Inferior parietal cortex (tissue), 1 donor: ENCODE data around the gene SS18L1.
A peak's percentile ranks its signal among the peaks of the same experiment; 100 is the strongest.
"Not testable (repeated sequence)": the region's sequence is repeated elsewhere in the genome, so short reads cannot be mapped to it uniquely, and the experiment has no call there.

ENCODE experiments used
- DNase-seq: peaks from one replicate; pipeline ENCODE4 v3.0.0-alpha.2; 2016; ENCODE audit errors: extremely low spot score

Gene SS18L1

GRCh38 chr20:62143081-62143956 is at the start of gene SS18L1, which contains the start of gene PSMA7:
SS18L1 (plus strand) TSS chr20:62143769; CDS start chr20:62143821, 52 bp downstream.
PSMA7 (minus strand) TSS chr20:62143394; CDS start chr20:62143303, 91 bp downstream.
- DNase-seq: peak; percentile 83

- DNase-seq: no peak
Measured at GRCh38 chr20:62096421-62097380, 46.9 kb upstream of the SS18L1 start.

GRCh38 chr20:62097881-62098407 is 45.6 kb upstream of the SS18L1 start:
- no peak for DNase-seq

GRCh38 chr20:62101078-62101477 is 42.5 kb upstream of the SS18L1 start:
- DNase-seq: no peak

- no peak for DNase-seq
Measured at GRCh38 chr20:62103508-62104233, 39.9 kb upstream of the SS18L1 start.

- DNase-seq: no peak
Measured at GRCh38 chr20:62104234-62104789, 39.3 kb upstream of the SS18L1 start.

- no peak for DNase-seq
Measured at GRCh38 chr20:62104791-62105345, 38.7 kb upstream of the SS18L1 start.

GRCh38 chr20:62105592-62105991 is 38.0 kb upstream of the SS18L1 start:
- DNase-seq: no peak

GRCh38 chr20:62111148-62111547 is 32.4 kb upstream of the SS18L1 start:
- DNase-seq: no peak

- no peak for DNase-seq
Measured at GRCh38 chr20:62112368-62112767, 31.2 kb upstream of the SS18L1 start.

- DNase-seq: no peak
Measured at GRCh38 chr20:62114894-62115293, 28.7 kb upstream of the SS18L1 start.

GRCh38 chr20:62115800-62116407 is 27.7 kb upstream of the SS18L1 start:
- not testable (repeated sequence) for DNase-seq

- DNase-seq: no peak
Measured at GRCh38 chr20:62116558-62117361, 26.8 kb upstream of the SS18L1 start.

GRCh38 chr20:62117362-62117646 is 26.3 kb upstream of the SS18L1 start:
- no peak for DNase-seq

GRCh38 chr20:62117658-62118057 is 25.9 kb upstream of the SS18L1 start:
- DNase-seq: no peak

GRCh38 chr20:62118113-62119043 is 25.2 kb upstream of the SS18L1 start:
- DNase-seq: no peak

GRCh38 chr20:62119115-62119514 is 24.5 kb upstream of the SS18L1 start:
- no peak for DNase-seq

- no peak for DNase-seq
Measured at GRCh38 chr20:62119591-62120364, 23.8 kb upstream of the SS18L1 start.
